CD4-positive, alpha-beta T cell (primary cell): ENCODE measurements around the gene RANBP10. TPM values are rescaled to one million over a fixed set of nuclear protein-coding genes. Genes with fewer than 3 reads are reported as not detected.

Source experiments
- ATAC-seq: fragments of 200-7000 bp; cut with Tn5 transposase; one replicate; pipeline ENCODE4 v1.10.0; 2022; ENCODE audit warnings: mild to moderate bottlenecking; ENCODE audit not compliant: poor library complexity
- CTCF ChIA-PET: fragments of 350-600 bp; sonication (Branson Sonifier 250); formaldehyde crosslinking; loops from one replicate; lab custom pipeline; 2021; ENCODE audit warnings: antibody characterized with exemption, inconsistent platforms; lab: Charles Lee
- POLR2A ChIA-PET: fragments of 350-600 bp; sonication (Branson Sonifier 250); formaldehyde crosslinking; loops from one replicate; lab custom pipeline; 2021; ENCODE audit warnings: antibody characterized with exemption, inconsistent platforms; lab: Charles Lee
- DNase-seq, 14 experiments: peaks; one replicate each; pipeline ENCODE4 v3.0.0-alpha.2; 2013 to 2020; ENCODE audit warnings: mixed read lengths in 2 of 14
- H3K27ac ChIP-seq, 2 donors: one replicate each; pipeline versions ENCODE4 v1.5.1 to v1.7.0; 2013; ENCODE audit warnings: low read length in 2 of 2, low read depth in 1 of 2, mild to moderate bottlenecking in 1 of 2
- H3K27me3 ChIP-seq, 2 experiments: 1 replicate in 1 of 2; 2 replicates in 1 of 2; pipeline versions ENCODE4 v1.6.1 to v1.7.0; 2013; ENCODE audit warnings: low read length in 2 of 2, control low read depth in 1 of 2, mild to moderate bottlenecking in 1 of 2, moderate library complexity in 1 of 2; ENCODE audit not compliant: insufficient read depth in 2 of 2, control insufficient read depth in 1 of 2
- H3K36me3 ChIP-seq: one replicate; pipeline ENCODE4 v1.6.1; 2013; ENCODE audit warnings: low read length, control low read depth; ENCODE audit not compliant: insufficient read depth
- H3K4me1 ChIP-seq: one replicate; pipeline ENCODE4 v1.6.1; 2013; ENCODE audit warnings: low read length, control low read depth; ENCODE audit not compliant: insufficient read depth
- H3K4me3 ChIP-seq: one replicate; pipeline ENCODE4 v1.5.1; 2013; ENCODE audit warnings: mild to moderate bottlenecking, low read length, moderate library complexity
- H3K9me3 ChIP-seq, 2 experiments: 1 replicate in 1 of 2; 2 replicates in 1 of 2; pipeline versions ENCODE4 v1.6.1 to v1.7.0; 2013; ENCODE audit warnings: low read length in 2 of 2, mild to moderate bottlenecking in 2 of 2, control low read depth in 1 of 2, moderate library complexity in 1 of 2; ENCODE audit not compliant: control insufficient read depth in 1 of 2, insufficient read depth in 1 of 2
- H3K27ac Mint-ChIP-seq: one replicate; pipeline ENCODE4 v1.8.0; 2020; ENCODE audit warnings: mixed read lengths
- H3K27me3 Mint-ChIP-seq: one replicate; pipeline ENCODE4 v1.8.0; 2021; ENCODE audit warnings: mixed read lengths
- H3K36me3 Mint-ChIP-seq: one replicate; pipeline ENCODE4 v1.8.0; 2021; ENCODE audit warnings: low read depth, mixed read lengths
- H3K4me1 Mint-ChIP-seq: one replicate; pipeline ENCODE4 v1.8.0; 2021; ENCODE audit warnings: low read depth, mixed read lengths
- H3K4me3 Mint-ChIP-seq: one replicate; pipeline ENCODE4 v1.8.0; 2020; ENCODE audit warnings: mild to moderate bottlenecking, mixed read lengths
- H3K9me3 Mint-ChIP-seq: one replicate; pipeline ENCODE4 v1.8.0; 2020; ENCODE audit warnings: mixed read lengths
- CTCF ChIP-seq: fragments of 200-600 bp; IDR thresholded peaks from one replicate; pipeline ENCODE4 v1.8.0; 2022; ENCODE audit warnings: antibody characterized with exemption, mild to moderate bottlenecking
- intact Hi-C, 2 experiments: fragments of 100-400 bp; cut with DNase I in 1 of 2; cut with micrococcal nuclease in 1 of 2; formaldehyde crosslinking; loops; one replicate each; pipeline versions ENCODE4 v1.15.1 to v1.9.0; 2023 to 2025; cut with DNase I, micrococcal nuclease
- total RNA-seq, 174 experiments: library from RNA in 2 of 174; stranded (reverse) in 2 of 174; gene quantifications; one replicate each; pipeline ENCODE4 v1.2.3 and lab custom pipeline; 2021 to 2026

The RANBP10 gene
- total RNA-seq, 2 experiments from 2014 or later = 12.0 to 13.6 TPM

- H3K4me3 ChIP-seq = no peak overlapping the region
- Mint-ChIP-seq H3K27me3 (no peaks in the 10 kb centered on the region), H3K9me3 (no peaks in the 10 kb centered on the region), H3K36me3 (peaks cover 9% of the 10 kb centered on the region), H3K4me3 (no peak overlapping the region), H3K27ac (no peak overlapping the region), H3K4me1 (peaks cover 17% of the 10 kb centered on the region)
- CTCF ChIA-PET = no interaction called here
- intact Hi-C loops = no loop called here
- POLR2A ChIA-PET = no interaction called here
- H3K4me1 ChIP-seq = peaks cover 3% of the 10 kb centered on the region
- H3K27me3 ChIP-seq = no peaks in the 10 kb centered on the region
- H3K27ac ChIP-seq = no peak overlapping the region
- DNase-seq (no peak), ATAC-seq (no peak)
- no peaks in the 10 kb centered on the region for H3K36me3 ChIP-seq
- no peak for TF ChIP-seq CTCF
- H3K9me3 ChIP-seq = no peaks in the 10 kb centered on the region
Measured at GRCh38 chr16:67709050-67709449, 97.3 kb downstream of the RANBP10 start.

- Mint-ChIP-seq H3K27ac (no peak overlapping the region), H3K4me1 (peaks cover 24% of the 10 kb centered on the region), H3K9me3 (no peaks in the 10 kb centered on the region), H3K4me3 (no peak overlapping the region), H3K27me3 (no peaks in the 10 kb centered on the region), H3K36me3 (peaks cover 9% of the 10 kb centered on the region)
- Histone ChIP-seq H3K36me3 (no peaks in the 10 kb centered on the region), H3K27ac (no peak overlapping the region), H3K4me1 (peaks cover 7% of the 10 kb centered on the region), H3K4me3 (no peak overlapping the region), H3K27me3 (no peaks in the 10 kb centered on the region), H3K9me3 (no peaks in the 10 kb centered on the region)
- ChIA-PET POLR2A (no interaction called here), CTCF (interaction anchor here (0.6 kb wide), 1 partner anchor 68 kb away, joined by 3 read pairs; no protein-coding TSS in a partner anchor)
- DNase-seq (no peak), ATAC-seq (no peak)
- TF ChIP-seq CTCF = no peak
- intact Hi-C loops = no loop called here
Measured at GRCh38 chr16:67708368-67708771, 98.0 kb downstream of the RANBP10 start.

GRCh38 chr16:67707790-67708189 lies 98.6 kb downstream of the RANBP10 start:
- ChIA-PET POLR2A (no interaction called here), CTCF (no interaction called here)
- Histone ChIP-seq H3K27ac (no peak overlapping the region), H3K4me1 (peaks cover 10% of the 10 kb centered on the region), H3K9me3 (no peaks in the 10 kb centered on the region), H3K36me3 (no peaks in the 10 kb centered on the region), H3K4me3 (no peak overlapping the region), H3K27me3 (no peaks in the 10 kb centered on the region)
- ATAC-seq (no peak), DNase-seq (no peak)
- peaks cover 9% of the 10 kb centered on the region for H3K36me3 Mint-ChIP-seq
- no peak for TF ChIP-seq CTCF
- no peaks in the 10 kb centered on the region for H3K27me3 Mint-ChIP-seq
- intact Hi-C loops = no loop called here
- H3K9me3 Mint-ChIP-seq = no peaks in the 10 kb centered on the region
- no peak overlapping the region for H3K27ac Mint-ChIP-seq
- H3K4me1 Mint-ChIP-seq = peaks cover 27% of the 10 kb centered on the region
- H3K4me3 Mint-ChIP-seq = no peak overlapping the region
